ENCODE measurements around the gene SPOPL.
"Not testable (repeated sequence)": the region's sequence is repeated elsewhere in the genome, so short reads cannot be mapped to it uniquely, and the experiment has no call there.

SPOPL gene

DNA sequence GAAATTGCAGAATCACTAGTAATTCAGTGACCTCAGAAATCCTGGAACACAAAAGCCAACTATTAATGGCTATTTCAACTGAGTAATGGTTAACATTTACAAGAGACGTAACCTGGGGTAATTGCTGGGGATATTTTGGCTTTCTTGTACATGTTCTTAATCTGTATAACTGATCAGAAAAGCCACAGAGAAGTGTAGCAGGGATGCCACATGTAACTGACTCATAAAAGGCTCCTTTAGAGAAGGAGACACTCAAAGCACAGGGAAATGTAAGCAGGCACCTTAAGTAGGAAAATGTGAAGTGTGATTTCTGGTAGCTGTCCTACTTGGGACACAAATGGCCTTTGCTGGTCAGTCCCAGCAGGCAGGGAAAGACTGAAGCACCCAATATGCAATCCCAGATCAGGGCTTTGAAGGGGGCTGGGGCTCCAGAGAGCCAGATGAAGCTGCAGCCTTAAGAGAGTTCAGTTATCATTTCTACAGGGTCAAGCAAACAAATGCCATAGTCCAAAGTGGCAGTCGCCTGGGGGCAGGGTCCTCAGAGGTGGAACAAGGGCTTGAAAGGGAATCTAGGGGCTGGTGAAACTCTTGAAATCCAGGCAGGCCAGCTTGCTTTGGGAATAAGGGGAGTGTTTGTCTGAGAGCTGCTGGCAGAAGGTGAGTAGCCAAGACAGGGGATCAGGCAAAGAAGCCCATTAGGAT is 7.2 kb upstream of the SPOPL start:
- no peak for DNase-seq (ENCODE audit: low read depth)

- no peak for DNase-seq (ENCODE audit: low read depth)
These were observed 6.2 kb upstream of the SPOPL start for GRCh38 chr2:138495384-138495783.

DNA sequence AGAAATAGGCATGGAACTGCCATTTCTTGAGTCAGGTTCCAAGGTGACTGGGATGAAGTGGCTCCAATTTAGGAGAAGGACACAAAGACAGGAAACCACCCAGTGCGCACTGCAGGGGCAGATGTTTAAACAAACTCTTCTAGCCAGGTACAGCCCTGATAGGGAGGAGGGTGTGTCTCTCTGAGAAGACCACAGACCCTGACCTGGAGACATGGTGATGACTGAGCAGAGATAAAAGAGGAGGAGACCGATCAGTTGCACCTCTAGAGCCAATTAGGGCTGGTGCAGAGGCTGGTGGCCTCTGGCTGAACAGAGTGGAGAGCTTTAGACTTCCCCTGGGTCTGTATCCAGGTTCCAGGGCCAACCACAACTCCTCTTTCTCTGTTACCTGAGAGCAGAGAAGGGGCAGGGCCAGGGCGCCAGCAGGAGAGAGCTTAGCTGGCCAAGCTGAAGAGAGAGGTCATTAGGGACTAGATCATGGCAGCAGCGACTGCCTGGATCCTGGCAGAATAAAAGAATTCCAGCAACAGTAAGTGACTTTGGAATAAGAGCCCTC is 5.4 kb upstream of the SPOPL start:
- DNase-seq (ENCODE audit: low read depth): no peak

DNA sequence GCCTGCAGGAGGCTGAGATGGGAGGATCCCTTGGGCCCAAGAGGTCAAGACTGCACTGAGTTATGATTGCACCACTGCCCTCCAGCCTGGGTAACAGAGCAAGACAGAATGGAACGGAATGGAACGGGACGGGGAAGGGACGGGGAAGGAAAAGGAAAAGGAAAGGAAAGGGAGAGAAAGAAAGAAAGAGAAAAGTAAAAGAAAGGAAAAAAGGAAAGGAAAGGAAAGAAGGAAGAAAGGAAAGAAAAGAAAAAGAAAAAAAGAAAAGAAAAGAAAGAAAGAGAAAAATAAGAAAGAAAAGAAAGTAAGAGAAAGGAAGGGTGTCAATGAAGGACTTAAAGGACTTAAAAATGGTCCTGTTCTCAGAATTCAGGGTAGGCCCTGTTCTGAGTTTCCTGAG is 4.3 kb upstream of the SPOPL start:
- no peak for DNase-seq (ENCODE audit: low read depth)

- no peak for DNase-seq (ENCODE audit: low read depth)
These were observed 1.9 kb upstream of the SPOPL start for GRCh38 chr2:138499684-138500083.

DNA sequence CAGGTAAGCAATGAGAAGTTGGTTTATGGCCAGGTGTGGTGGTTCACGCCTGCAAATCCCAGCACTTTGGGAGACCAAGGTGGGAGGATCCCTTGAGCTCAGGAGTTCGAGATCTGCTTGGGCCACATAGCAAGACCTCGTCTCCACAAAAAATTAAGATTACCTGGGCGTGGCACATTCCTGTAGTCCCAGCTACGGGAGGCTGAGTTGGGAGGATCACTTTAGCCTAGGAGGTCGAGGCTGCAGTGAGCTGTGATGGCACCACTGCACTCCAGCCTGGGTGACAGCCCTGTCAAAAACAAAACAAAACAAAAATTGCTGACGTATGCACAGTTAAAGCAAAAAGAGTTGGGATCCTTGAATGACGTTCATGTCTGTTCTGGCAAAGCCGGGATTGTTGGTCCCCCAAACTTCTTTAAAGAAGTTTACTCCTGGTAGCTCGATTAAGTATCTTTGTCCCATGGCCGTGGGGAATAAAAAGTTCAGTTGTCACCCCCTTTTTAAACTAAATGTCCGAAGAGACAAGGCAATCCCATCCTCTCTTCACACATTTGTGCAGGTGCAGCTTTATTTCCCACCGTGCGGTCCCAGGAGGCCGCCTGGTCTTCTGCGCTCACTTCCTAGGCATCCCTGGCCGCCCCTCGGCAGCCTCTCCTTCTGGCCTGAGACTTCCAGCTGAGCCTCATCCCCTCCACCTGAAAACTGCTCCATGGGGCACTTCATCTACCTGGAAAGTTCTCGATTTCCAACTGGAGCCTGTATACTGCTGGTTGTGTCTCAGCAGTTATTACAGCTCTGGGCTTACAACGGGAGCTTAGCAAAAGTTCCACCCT is 762 bp upstream of the SPOPL start:
- DNase-seq (ENCODE audit: low read depth): no peak

- DNase-seq (ENCODE audit: low read depth): no peak
These were observed 901 bp downstream of the SPOPL start for GRCh38 chr2:138502255-138503086.

DNA sequence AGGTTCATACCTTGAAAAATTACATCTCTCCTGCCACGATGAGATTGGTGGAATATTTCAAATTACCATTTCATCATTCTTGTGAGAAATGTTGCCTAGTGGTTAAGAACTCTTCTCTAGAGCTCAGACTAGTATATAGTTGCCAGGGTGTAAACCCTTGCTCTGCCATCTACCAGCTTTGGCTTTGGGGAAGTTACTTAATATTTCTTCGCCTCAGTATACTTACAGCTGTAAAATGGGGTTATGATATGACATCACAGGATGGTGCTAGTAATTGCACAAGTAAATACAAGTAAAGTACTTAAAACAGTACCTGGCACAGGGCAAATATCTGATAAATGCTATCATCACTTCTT is 1.5 kb downstream of the SPOPL start:
- no peak for DNase-seq (ENCODE audit: low read depth)

GRCh38 chr2:138503652-138504051 is 2.1 kb downstream of the SPOPL start:
- no peak for DNase-seq (ENCODE audit: low read depth)

- no peak for DNase-seq (ENCODE audit: low read depth)
These were observed 2.5 kb downstream of the SPOPL start for GRCh38 chr2:138504092-138504491.

- no peak for DNase-seq (ENCODE audit: low read depth)
These were observed 3.1 kb downstream of the SPOPL start for GRCh38 chr2:138504546-138505235.

DNA sequence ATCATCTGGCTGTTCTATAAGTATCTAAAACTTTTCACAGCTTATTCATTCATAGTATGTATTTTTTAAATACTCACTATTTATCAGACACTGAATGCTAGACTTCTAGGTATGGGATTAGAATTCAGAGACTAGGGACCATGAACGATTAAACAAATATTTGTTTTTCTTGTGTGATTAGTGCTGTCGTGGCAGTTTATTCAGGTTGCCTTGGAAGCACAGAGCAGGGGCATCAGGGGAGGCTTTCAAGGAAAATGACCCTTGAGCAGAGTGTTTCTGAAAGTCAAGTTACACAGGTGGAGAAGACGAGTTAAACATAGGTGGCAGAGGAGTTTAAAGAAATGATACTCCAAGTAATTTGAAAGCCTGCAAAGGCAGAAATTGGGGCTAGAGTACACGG is 5.7 kb downstream of the SPOPL start:
- no peak for DNase-seq (ENCODE audit: low read depth)

DNA sequence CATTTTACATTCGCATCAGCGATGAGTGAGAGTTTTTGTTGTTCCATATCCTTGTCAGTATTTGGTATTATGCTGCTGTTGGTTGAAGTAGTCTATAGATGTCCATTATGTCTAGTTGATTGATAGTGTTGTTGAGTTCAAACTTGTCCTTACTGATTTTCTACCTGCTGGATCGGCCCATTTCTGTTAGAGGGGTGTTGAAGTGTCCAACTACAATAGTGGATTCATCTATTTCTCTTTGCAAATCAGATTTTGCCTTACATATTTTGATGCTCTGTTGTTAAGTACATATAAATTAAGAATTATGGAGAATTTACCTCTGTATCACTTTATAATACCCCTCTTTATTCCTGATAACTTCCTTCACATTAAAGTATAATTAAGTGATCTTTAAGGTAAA is 8.7 kb downstream of the SPOPL start:
- DNase-seq (ENCODE audit: low read depth): no peak

DNA sequence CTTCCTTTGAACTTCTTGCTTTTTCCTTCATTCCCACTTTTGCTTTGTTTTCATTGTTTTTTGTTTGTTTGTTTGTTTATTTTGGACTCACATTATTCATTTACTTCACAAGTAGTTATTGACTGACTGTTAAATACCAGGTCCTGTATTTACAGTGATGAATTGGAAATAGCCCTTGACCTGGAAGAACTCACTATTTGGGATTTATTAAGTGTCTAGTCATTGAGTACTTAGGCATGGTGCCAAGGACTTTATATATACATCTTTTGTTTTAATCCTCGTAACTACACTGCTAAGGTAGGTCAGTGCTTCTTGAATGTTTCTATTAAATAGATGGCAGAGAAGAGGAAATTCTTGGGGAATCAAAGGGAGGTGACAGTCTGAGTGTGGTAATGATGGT is 11.1 kb downstream of the SPOPL start:
- no peak for DNase-seq (ENCODE audit: low read depth)

DNA sequence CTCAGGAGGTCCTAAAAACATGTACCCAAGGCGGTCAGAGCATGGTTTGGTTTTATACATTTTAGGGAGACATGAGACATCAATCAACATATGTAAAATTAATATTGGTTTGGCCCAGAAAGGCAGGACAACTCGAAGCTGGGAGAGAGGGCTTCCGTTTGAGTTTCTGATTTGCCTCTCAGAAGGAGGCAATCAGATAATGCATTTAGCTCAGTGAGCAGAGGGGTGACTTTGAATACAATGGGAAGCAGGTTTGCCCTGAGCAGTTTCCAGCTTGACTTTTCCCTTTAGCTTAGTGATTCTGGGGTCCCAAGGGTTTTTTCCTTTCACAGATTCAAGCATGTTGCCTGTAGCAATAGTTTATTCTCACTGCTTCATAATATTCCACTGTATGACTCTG is 12.6 kb downstream of the SPOPL start:
- DNase-seq (ENCODE audit: low read depth): no peak

DNA sequence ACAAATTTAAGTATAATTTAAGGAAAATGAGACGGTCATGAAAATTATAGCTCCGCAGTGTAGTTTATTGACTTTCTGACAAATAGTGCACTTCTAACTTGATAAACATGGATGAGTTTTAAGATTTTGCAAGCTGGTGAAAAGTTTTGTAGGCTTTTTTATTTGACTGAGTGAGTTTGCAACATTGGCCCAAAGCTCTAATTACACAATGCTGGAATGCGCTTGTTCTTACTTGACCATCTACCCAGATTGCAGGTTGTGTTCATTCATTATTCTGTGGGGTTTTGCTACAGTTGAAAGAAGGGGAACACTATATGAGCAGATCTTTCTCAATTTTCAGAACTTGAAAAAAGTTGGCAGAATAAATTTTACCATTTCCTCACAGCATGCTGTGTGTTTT is 13.5 kb downstream of the SPOPL start:
- no peak for DNase-seq (ENCODE audit: low read depth)

- no peak for DNase-seq (ENCODE audit: low read depth)
These were observed 14.6 kb downstream of the SPOPL start for GRCh38 chr2:138516030-138516704.

- DNase-seq (ENCODE audit: low read depth): no peak
These were observed 17.3 kb downstream of the SPOPL start for GRCh38 chr2:138518860-138519259.

GRCh38 chr2:138521821-138522220 is 20.3 kb downstream of the SPOPL start:
- DNase-seq (ENCODE audit: low read depth): no peak

GRCh38 chr2:138522556-138522955 is 21.0 kb downstream of the SPOPL start:
- no peak for DNase-seq (ENCODE audit: low read depth)

- DNase-seq (ENCODE audit: low read depth): not testable (repeated sequence)
These were observed 21.6 kb downstream of the SPOPL start for GRCh38 chr2:138523018-138523672.

All from activated T-cell treated with anti-CD3 and anti-CD28 coated beads for 24 hours (primary cell).